HepG2 (cell line): ENCODE data around the gene ASGR1. TPM values are rescaled to one million over a fixed set of nuclear protein-coding genes. Genes with fewer than 3 reads are reported as not detected.

Experiments used
- CEBPG ChIP-seq: IDR thresholded peaks from 2 replicates; pipeline ENCODE4 v1.6.1; 2016
- EP300 ChIP-seq, 3 experiments: sonication (generic) in 1 of 3; formaldehyde crosslinking in 1 of 3; IDR thresholded peaks; 2 replicates each; pipeline versions ENCODE4 v1.5.1 to v1.6.1; 2011 to 2020; ENCODE audit warnings: low read depth in 2 of 3, low read length in 2 of 3, borderline replicate concordance in 1 of 3, improper control_type of control experiment in 1 of 3, mild to moderate bottlenecking in 1 of 3, missing genetic modification reagents in 1 of 3, moderate library complexity in 1 of 3
- IRX3 ChIP-seq: sonication (generic); formaldehyde crosslinking; IDR thresholded peaks from 2 replicates; pipeline ENCODE4 v1.8.1; 2023; ENCODE audit warnings: mild to moderate bottlenecking, low read depth, missing genetic modification reagents, borderline replicate concordance
- MAX ChIP-seq: IDR thresholded peaks from 2 replicates; pipeline ENCODE4 v1.6.1; 2012; ENCODE audit warnings: inconsistent platforms
- NPAS2 ChIP-seq: sonication (generic); formaldehyde crosslinking; IDR thresholded peaks from 2 replicates; pipeline ENCODE4 v1.8.0; 2022; ENCODE audit warnings: mild to moderate bottlenecking, missing genetic modification reagents, borderline replicate concordance
- POGZ ChIP-seq: sonication (generic); formaldehyde crosslinking; IDR thresholded peaks from 2 replicates; pipeline ENCODE4 v1.4.0; 2020; ENCODE audit warnings: mild to moderate bottlenecking, missing genetic modification reagents
- PRPF4 ChIP-seq: fragments of 200-400 bp; formaldehyde crosslinking; IDR thresholded peaks from 2 replicates; pipeline ENCODE4 v1.6.1; 2016; ENCODE audit warnings: low read length, low read depth; ENCODE audit not compliant: poor library complexity, severe bottlenecking
- RBFOX2 ChIP-seq: fragments of 200-400 bp; formaldehyde crosslinking; IDR thresholded peaks from 2 replicates; pipeline ENCODE4 v1.6.1; 2017; ENCODE audit warnings: low read depth, mild to moderate bottlenecking, low read length
- SIN3B ChIP-seq: fragments of 150-350 bp; IDR thresholded peaks from 2 replicates; pipeline ENCODE4 v1.6.1; 2014; ENCODE audit warnings: low read length
- TARDBP ChIP-seq: sonication (generic); formaldehyde crosslinking; IDR thresholded peaks from 2 replicates; pipeline ENCODE4 v1.8.0; 2022; ENCODE audit warnings: mild to moderate bottlenecking, missing genetic modification reagents
- TIGD3 ChIP-seq: sonication (generic); formaldehyde crosslinking; IDR thresholded peaks from 2 replicates; pipeline ENCODE4 v1.5.1; 2020; ENCODE audit warnings: mild to moderate bottlenecking, missing genetic modification reagents, borderline replicate concordance
- TRIM24 ChIP-seq: sonication (generic); formaldehyde crosslinking; IDR thresholded peaks from 2 replicates; pipeline ENCODE4 v1.8.0; 2022; ENCODE audit warnings: mild to moderate bottlenecking, missing genetic modification reagents
- ZBTB26 ChIP-seq: IDR thresholded peaks from 2 replicates; pipeline ENCODE4 v1.6.1; 2016; ENCODE audit warnings: missing compliant biosample characterization, missing genetic modification reagents, borderline replicate concordance
- ZBTB33 ChIP-seq: sonication (generic); formaldehyde crosslinking; IDR thresholded peaks from 2 replicates; pipeline ENCODE4 v1.4.0; 2020; ENCODE audit warnings: missing genetic modification reagents
- ZBTB38 ChIP-seq: sonication (generic); formaldehyde crosslinking; IDR thresholded peaks from 2 replicates; pipeline ENCODE4 v1.5.1; 2020; ENCODE audit warnings: mild to moderate bottlenecking, missing genetic modification reagents
- ZBTB7A ChIP-seq: sonication (generic); formaldehyde crosslinking; IDR thresholded peaks from 2 replicates; pipeline ENCODE4 v1.8.0; 2022; ENCODE audit warnings: mild to moderate bottlenecking, missing genetic modification reagents
- ZNF235 ChIP-seq: sonication (generic); formaldehyde crosslinking; IDR thresholded peaks from 2 replicates; pipeline ENCODE4 v1.8.1; 2023; ENCODE audit warnings: mild to moderate bottlenecking, missing genetic modification reagents, borderline replicate concordance
- ZNF292 ChIP-seq: sonication (generic); formaldehyde crosslinking; IDR thresholded peaks from 2 replicates; pipeline ENCODE4 v1.8.1; 2022; ENCODE audit warnings: mild to moderate bottlenecking, low read depth, missing genetic modification reagents, borderline replicate concordance
- ZNF333 ChIP-seq: sonication (generic); formaldehyde crosslinking; IDR thresholded peaks from 2 replicates; pipeline ENCODE4 v1.4.0; 2020; ENCODE audit warnings: mild to moderate bottlenecking, missing genetic modification reagents, borderline replicate concordance
- ZNF451 ChIP-seq: sonication (generic); formaldehyde crosslinking; IDR thresholded peaks from 2 replicates; pipeline ENCODE4 v1.5.0; 2020; ENCODE audit warnings: mild to moderate bottlenecking, missing genetic modification reagents
- ZNF460 ChIP-seq: sonication (generic); formaldehyde crosslinking; IDR thresholded peaks from 2 replicates; pipeline ENCODE4 v1.5.1; 2020; ENCODE audit warnings: missing genetic modification reagents, mild to moderate bottlenecking, borderline replicate concordance
- ZNF550 ChIP-seq: sonication (generic); formaldehyde crosslinking; IDR thresholded peaks from 2 replicates; pipeline ENCODE4 v1.4.0; 2020; ENCODE audit warnings: mild to moderate bottlenecking, missing genetic modification reagents, borderline replicate concordance
- ZSCAN5A ChIP-seq: sonication (generic); formaldehyde crosslinking; IDR thresholded peaks from 2 replicates; pipeline ENCODE4 v1.8.0; 2022; ENCODE audit warnings: mild to moderate bottlenecking, missing genetic modification reagents, borderline replicate concordance
- polyA plus RNA-seq, 8 experiments: library from polyadenylated mRNA; depleted of rRNA in 3 of 8; stranded (reverse) in 7 of 8; unstranded in 1 of 8; fragments of >200 nt; fragmentation: Illumina TruSeq in 4 of 8; extraction: Trizol in 4 of 8; gene quantifications; 2 replicates each; pipeline versions ENCODE4 v1.2.1 to v1.2.3, GENCODE V29; 2011 to 2016; ENCODE audit warnings: low read depth in 4 of 8, missing spikeins in 1 of 8, mixed read lengths in 1 of 8; ENCODE audit not compliant: insufficient read depth in 1 of 8
- total RNA-seq, 5 experiments: library from RNA; depleted of rRNA; stranded (reverse); fragments of >200 nt; fragmentation: Illumina TruSeq; extraction: Trizol; gene quantifications; 2 replicates each; pipeline ENCODE4 v1.2.3, GENCODE V29; 2016; ENCODE audit warnings: low read depth in 1 of 5

The ASGR1 gene
- total and polyA plus RNA-seq, 2 of the 13 experiments (the other 11 are each of a cell fraction or from before 2014, with no cell fraction given): 353 to 796 TPM

- TF ChIP-seq ZNF451 (CRISPR knock-in tag) (no peak), TARDBP (peak; percentile 59; the same call in 1 of the 2 replicates), ZNF550 (CRISPR knock-in tag) (no peak), ZBTB26 (no peak), ZBTB7A (CRISPR knock-in tag) (no peak), ZBTB38 (CRISPR knock-in tag) (peak; percentile 94), TRIM24 (CRISPR knock-in tag) (no peak), RBFOX2 (peak; percentile 89), CEBPG (CRISPR knock-in tag) (no peak), ZBTB33 (CRISPR knock-in tag) (peak; percentile 69), ZNF292 (CRISPR knock-in tag) (no peak), PRPF4 (peak; percentile 93), SIN3B (no peak), ZNF235 (CRISPR knock-in tag) (no peak), NPAS2 (no peak), MAX (no peak), ZNF460 (CRISPR knock-in tag) (no peak), IRX3 (no peak), ZSCAN5A (CRISPR knock-in tag) (no peak), TIGD3 (CRISPR knock-in tag) (no peak), ZNF333 (CRISPR knock-in tag) (0 out of 2 replicates have a peak, but pooled peaks have one; percentile 20), EP300 (IDR thresholded peaks at IDR 0.05; ENCODE audit: low read depth in 2 of 2, low read length in 2 of 2) (no peak), EP300 (CRISPR knock-in tag; IDR thresholded peaks at IDR 0.05; ENCODE audit: borderline replicate concordance) (no peak), POGZ (no peak)
Observed at GRCh38 chr17:7173687-7174602, 5.2 kb downstream of the ASGR1 start (continued).
